NCI-H1694 (cell line): ENCODE results near the gene CACNA2D3.
"Not testable (repeated sequence)": the region's sequence is repeated elsewhere in the genome, so short reads cannot be mapped to it uniquely, and the experiment has no call there.

Source experiments
- DNase-seq: peaks from one replicate; lab custom pipeline; 2025; lab: John Stamatoyannopoulos, UW

The CACNA2D3 gene

GRCh38 chr3:54573858-54574257 lies 451.5 kb downstream of the CACNA2D3 start:
- no peak for DNase-seq

GRCh38 chr3:54574906-54575617 lies 452.7 kb downstream of the CACNA2D3 start:
- DNase-seq: no peak

- DNase-seq: no peak
Observed at GRCh38 chr3:54575618-54575960, 453.2 kb downstream of the CACNA2D3 start.

GRCh38 chr3:54577313-54577712 lies 455.0 kb downstream of the CACNA2D3 start:
- no peak for DNase-seq

- peak; percentile 1 for DNase-seq
Observed at GRCh38 chr3:54578417-54578816, 456.1 kb downstream of the CACNA2D3 start.

GRCh38 chr3:54580453-54580852 lies 458.1 kb downstream of the CACNA2D3 start:
- DNase-seq: no peak

GRCh38 chr3:54582424-54582823 lies 460.1 kb downstream of the CACNA2D3 start:
- no peak for DNase-seq

GRCh38 chr3:54591157-54591556 lies 468.8 kb downstream of the CACNA2D3 start:
- no peak for DNase-seq

- DNase-seq: no peak
Observed at GRCh38 chr3:54593653-54594052, 471.3 kb downstream of the CACNA2D3 start.

- no peak for DNase-seq
Observed at GRCh38 chr3:54596087-54596486, 473.7 kb downstream of the CACNA2D3 start.

GRCh38 chr3:54599716-54600115 lies 477.4 kb downstream of the CACNA2D3 start:
- DNase-seq: no peak

- DNase-seq: no peak
Observed at GRCh38 chr3:54600441-54601204, 478.3 kb downstream of the CACNA2D3 start.

GRCh38 chr3:54604495-54604894 lies 482.1 kb downstream of the CACNA2D3 start:
- DNase-seq: no peak

- no peak for DNase-seq
Observed at GRCh38 chr3:54608041-54608440, 485.7 kb downstream of the CACNA2D3 start.

GRCh38 chr3:54619053-54619452 lies 496.7 kb downstream of the CACNA2D3 start:
- DNase-seq: no peak

- no peak for DNase-seq
Observed at GRCh38 chr3:54619531-54619930, 497.2 kb downstream of the CACNA2D3 start.

GRCh38 chr3:54621184-54621583 lies 498.8 kb downstream of the CACNA2D3 start:
- peak; percentile 59 for DNase-seq

- DNase-seq: no peak
Observed at GRCh38 chr3:54622678-54623077, 500.3 kb downstream of the CACNA2D3 start.

GRCh38 chr3:54625805-54626787 lies 503.7 kb downstream of the CACNA2D3 start:
- no peak for DNase-seq

- no peak for DNase-seq
Observed at GRCh38 chr3:54628888-54629441, 506.6 kb downstream of the CACNA2D3 start.

GRCh38 chr3:54630101-54630623 lies 507.8 kb downstream of the CACNA2D3 start:
- no peak for DNase-seq

- not testable (repeated sequence) for DNase-seq
Observed at GRCh38 chr3:54631001-54631400, 508.6 kb downstream of the CACNA2D3 start.
